GM23248 (cell line): Measurements from ENCODE around the gene TENM3. TPM values are rescaled to one million over a fixed set of nuclear protein-coding genes. Genes with fewer than 3 reads are reported as not detected.

Experiments used
- DNase-seq: peaks from one replicate; pipeline ENCODE4 v3.0.0-alpha.2; 2015
- H2AFZ ChIP-seq: fragments of 200-600 bp; sonication (generic); 2 replicates; pipeline ENCODE4 v1.6.1; 2016; ENCODE audit warnings: antibody characterized with exemption
- H3F3A ChIP-seq: fragments of 200-600 bp; sonication (generic); 2 replicates; pipeline ENCODE4 v1.6.1; 2016; ENCODE audit warnings: mild to moderate bottlenecking, antibody characterized with exemption, mixed run types; ENCODE audit not compliant: insufficient read depth
- H3K27ac ChIP-seq: fragments of 200-600 bp; sonication (generic); 2 replicates; pipeline ENCODE4 v1.5.1; 2016; ENCODE audit warnings: mild to moderate bottlenecking
- H3K27me3 ChIP-seq: fragments of 200-600 bp; sonication (generic); replicated peaks from 2 replicates; pipeline ENCODE4 v1.6.1; 2016; ENCODE audit warnings: mild to moderate bottlenecking; ENCODE audit not compliant: insufficient read depth
- H3K36me3 ChIP-seq: fragments of 200-600 bp; sonication (generic); 2 replicates; pipeline ENCODE4 v1.6.1; 2016; ENCODE audit warnings: low read depth, mild to moderate bottlenecking
- H3K4me1 ChIP-seq: fragments of 200-600 bp; sonication (generic); 2 replicates; pipeline ENCODE4 v1.6.1; 2016; ENCODE audit warnings: mild to moderate bottlenecking; ENCODE audit not compliant: insufficient read depth
- H3K4me2 ChIP-seq: fragments of 200-600 bp; sonication (generic); one replicate; pipeline ENCODE4 v1.6.1; 2016; ENCODE audit warnings: mild to moderate bottlenecking; ENCODE audit not compliant: unreplicated experiment
- H3K4me3 ChIP-seq: fragments of 200-600 bp; sonication (generic); 2 replicates; pipeline ENCODE4 v1.5.1; 2016; ENCODE audit warnings: mild to moderate bottlenecking
- H3K79me2 ChIP-seq: fragments of 200-600 bp; sonication (generic); 2 replicates; pipeline ENCODE4 v1.6.1; 2016; ENCODE audit warnings: mild to moderate bottlenecking; ENCODE audit not compliant: insufficient read depth
- H3K9ac ChIP-seq: fragments of 200-600 bp; sonication (generic); 2 replicates; pipeline ENCODE4 v1.6.1; 2016; ENCODE audit warnings: mild to moderate bottlenecking
- H3K9me2 ChIP-seq: fragments of 200-600 bp; sonication (generic); 2 replicates; pipeline ENCODE4 v1.6.1; 2016; ENCODE audit warnings: mixed run types, mild to moderate bottlenecking, moderate library complexity; ENCODE audit not compliant: insufficient read depth
- H3K9me3 ChIP-seq: fragments of 200-600 bp; sonication (generic); one replicate; pipeline ENCODE4 v1.6.1; 2017; ENCODE audit warnings: low read depth
- H4K20me1 ChIP-seq: fragments of 200-600 bp; sonication (generic); 2 replicates; pipeline ENCODE4 v1.6.0; 2016; ENCODE audit not compliant: insufficient read depth
- EZH2 ChIP-seq: fragments of 200-600 bp; sonication (generic); IDR thresholded peaks from 2 replicates; pipeline ENCODE4 v1.6.1; 2018; ENCODE audit warnings: antibody characterized with exemption, mild to moderate bottlenecking; ENCODE audit not compliant: insufficient read depth, poor library complexity, severe bottlenecking
- EZH2phosphoT487 ChIP-seq: fragments of 200-600 bp; sonication (generic); IDR thresholded peaks from 2 replicates; pipeline ENCODE4 v1.6.1; 2018; ENCODE audit warnings: antibody characterized with exemption, moderate library complexity, mild to moderate bottlenecking, low read depth; ENCODE audit not compliant: insufficient read depth
- WGBS, 2 experiments: methylation state at CpG; one replicate each; pipeline ENCODE4 v1.1.6; 2015 to 2017; ENCODE audit warnings: low lambda C conversion rate in 2 of 2, low coverage in 1 of 2; ENCODE audit errors: missing lambda C conversion rate in 2 of 2; 5-methylcytosine and 5-hydroxymethylcytosine counted together
- in situ Hi-C: fragments of 300-500 bp; cut with MboI; formaldehyde crosslinking; loops from 2 replicates; pipeline ENCODE4 v1.15.0; 2020
- polyA plus RNA-seq: library from polyadenylated mRNA; unstranded; fragments of >200 nt; fragmentation: Nextera tagmentation; extraction: Ambion mirVana; gene quantifications from 2 replicates; pipeline ENCODE4 v1.2.1, GENCODE V29; 2016
- total RNA-seq: library from RNA; depleted of rRNA; stranded (reverse); fragments of >200 nt; shearing (Covaris generic); gene quantifications from 2 replicates; pipeline ENCODE4 v1.2.3, GENCODE V29; 2014

TENM3 gene
- total and polyA plus RNA-seq, 2 experiments from 2014 or later: 0.83 to 8.1 TPM

DNA sequence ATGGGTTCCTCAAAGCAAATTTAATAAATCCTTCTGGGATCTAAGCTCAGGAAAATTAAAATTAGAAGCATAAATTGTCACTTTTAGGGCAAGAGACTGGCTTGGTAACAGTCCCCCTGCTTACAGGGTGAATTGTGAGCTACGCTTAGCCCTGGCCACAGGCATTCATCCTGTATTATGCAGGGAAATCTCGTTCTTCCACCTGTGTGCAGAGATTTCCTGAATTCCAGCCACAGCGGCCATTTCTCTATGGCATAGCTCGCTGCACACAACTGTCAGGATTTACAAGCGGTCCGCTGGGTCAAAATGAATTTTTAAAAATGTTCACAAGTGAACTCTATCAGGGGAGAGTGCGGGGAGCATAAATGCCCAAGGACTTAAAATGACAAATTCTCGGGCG, 562.1 kb downstream of the TENM3 start:
- Histone ChIP-seq H3K36me3 (no peaks in the 10 kb centered on the region), H4K20me1 (no peaks in the 10 kb centered on the region), H3F3A (no peaks in the 10 kb centered on the region), H3K4me1 (no peaks in the 10 kb centered on the region), H3K4me2 (no peak overlapping the region), H3K9me2 (no peaks in the 10 kb centered on the region), H3K27ac (no peak overlapping the region), H3K4me3 (no peak overlapping the region), H3K27me3 (peaks cover 8% of the 10 kb centered on the region; the same call in 1 of the 2 replicates), H3K79me2 (no peaks in the 10 kb centered on the region), H3K9ac (no peak overlapping the region), H2AFZ (no peak overlapping the region), H3K9me3 (no peaks in the 10 kb centered on the region)
- 51 to 55% methylated on average over 9 of the region's 9 CpGs for WGBS, 2 experiments
- TF ChIP-seq EZH2phosphoT487: no peak
- no peak for TF ChIP-seq EZH2
- no peak for DNase-seq
- in situ Hi-C loops: loop anchor here (10.0 to 25.0 kb wide), 2 partner anchors 321 to 1643 kb away; no protein-coding TSS in a partner anchor

DNA sequence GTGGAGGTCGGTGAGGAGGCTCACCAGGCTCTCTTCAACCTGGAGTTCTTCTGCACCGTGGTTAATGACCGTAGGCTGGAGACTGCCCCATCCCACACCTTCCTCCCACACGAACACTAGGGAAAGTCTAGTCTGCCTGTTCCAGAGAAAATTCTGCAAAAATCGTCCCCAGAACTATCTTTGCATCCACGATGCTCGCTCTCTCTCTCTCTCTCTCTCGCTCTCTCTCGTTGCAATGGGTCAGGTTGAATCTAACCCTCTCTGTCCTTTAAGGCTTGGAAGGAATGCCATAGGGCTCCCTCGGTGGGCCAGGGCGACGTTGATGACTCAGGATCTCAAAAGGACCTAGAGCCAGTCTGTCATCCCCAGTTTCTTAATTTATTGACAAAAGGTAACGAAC, 562.5 kb downstream of the TENM3 start:
- 48% methylated on average over 13 of the region's 13 CpGs for WGBS, 2 experiments
- Histone ChIP-seq H3K9ac (no peak overlapping the region), H3K79me2 (no peaks in the 10 kb centered on the region), H3K9me3 (no peaks in the 10 kb centered on the region), H3K27me3 (peaks cover 8% of the 10 kb centered on the region; the same call in 1 of the 2 replicates), H3F3A (no peaks in the 10 kb centered on the region), H3K9me2 (no peaks in the 10 kb centered on the region), H4K20me1 (no peaks in the 10 kb centered on the region), H3K4me3 (no peak overlapping the region), H3K36me3 (no peaks in the 10 kb centered on the region), H3K4me2 (no peak overlapping the region), H3K27ac (no peak overlapping the region), H3K4me1 (no peaks in the 10 kb centered on the region), H2AFZ (no peak overlapping the region)
- no peak for DNase-seq
- TF ChIP-seq EZH2phosphoT487 (no peak), EZH2 (no peak)
- in situ Hi-C loops: loop anchor here (10.0 to 25.0 kb wide), 2 partner anchors 321 to 1643 kb away; no protein-coding TSS in a partner anchor

DNA sequence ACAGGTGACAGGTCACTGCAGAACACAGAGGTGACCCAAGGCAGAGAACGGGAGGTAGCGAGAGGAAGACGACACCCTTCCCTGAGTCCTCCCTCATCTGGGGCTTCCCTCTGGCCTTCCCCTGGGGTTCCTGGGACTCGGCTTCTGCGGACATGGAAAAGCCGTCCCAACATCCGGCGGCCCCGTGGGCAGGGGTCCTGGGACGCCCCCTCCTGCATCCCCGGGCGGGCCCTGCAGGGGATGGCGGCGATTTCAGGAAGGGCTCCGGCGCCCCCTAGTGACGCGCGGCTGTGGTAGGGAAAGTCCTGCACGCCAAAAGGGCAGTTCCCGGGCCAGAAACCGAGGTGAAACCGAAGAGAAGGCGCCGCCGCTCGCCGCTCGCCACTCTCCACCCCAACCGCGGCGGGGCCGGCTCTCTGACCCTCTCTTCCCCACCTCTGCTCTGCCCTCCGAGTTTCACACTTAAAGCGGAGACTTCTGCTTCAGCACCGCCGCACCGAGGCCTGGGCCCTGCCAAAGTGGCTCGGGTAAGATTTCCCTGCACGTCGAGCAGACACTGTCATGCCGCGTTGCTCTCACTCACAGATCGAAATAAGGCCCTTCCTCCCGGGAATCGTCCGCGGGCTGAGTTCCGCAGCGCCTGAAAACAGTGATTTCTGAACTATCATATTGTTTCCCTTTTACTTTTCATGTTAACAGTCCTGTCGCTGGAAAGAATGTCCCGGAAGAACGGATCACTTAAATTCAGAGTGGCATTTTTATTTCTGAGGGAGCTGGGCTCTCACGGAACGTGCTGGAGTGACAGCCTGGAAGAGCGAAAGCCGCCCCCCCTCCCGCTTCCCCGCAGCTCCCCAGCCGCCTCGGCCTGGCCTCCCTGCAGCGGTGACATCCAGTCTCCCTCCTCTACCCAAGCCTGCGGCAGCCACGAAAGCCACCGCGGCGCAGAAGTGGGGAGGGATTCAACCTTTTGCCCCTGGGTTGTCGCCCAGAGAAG, 563.4 kb downstream of the TENM3 start:
- no peaks in the 10 kb centered on the region for H3F3A ChIP-seq
- H3K9me3 ChIP-seq: no peaks in the 10 kb centered on the region
- peak overlapping the region; percentile 59 for H3K9ac ChIP-seq
- no peak for TF ChIP-seq EZH2phosphoT487
- no peaks in the 10 kb centered on the region for H3K9me2 ChIP-seq
- in situ Hi-C loops: loop anchor here (10.0 to 25.0 kb wide), 2 partner anchors 322 to 1644 kb away; no protein-coding TSS in a partner anchor
- WGBS, 2 experiments: 4 to 7% methylated on average over 67 to 68 of the region's 68 CpGs
- no peaks in the 10 kb centered on the region for H3K36me3 ChIP-seq
- H3K27me3 ChIP-seq: peaks cover 8% of the 10 kb centered on the region; the same call in 1 of the 2 replicates
- H4K20me1 ChIP-seq: no peaks in the 10 kb centered on the region
- H2AFZ ChIP-seq: peak overlapping the region; percentile 93
- no peaks in the 10 kb centered on the region for H3K4me1 ChIP-seq
- no peak overlapping the region for H3K27ac ChIP-seq
- no peaks in the 10 kb centered on the region for H3K79me2 ChIP-seq
- H3K4me2 ChIP-seq: peak overlapping the region; percentile 49
- H3K4me3 ChIP-seq: peak overlapping the region; percentile 70
- DNase-seq: peak; percentile 85

GRCh38 chr4:182807346-182807745, 564.1 kb downstream of the TENM3 start:
- peak overlapping the region; percentile 59; the same call in 1 of the 2 replicates for H3K9ac ChIP-seq
- peak overlapping the region; percentile 93 for H2AFZ ChIP-seq
- no peaks in the 10 kb centered on the region for H3K4me1 ChIP-seq
- DNase-seq: peak; percentile 5
- TF ChIP-seq EZH2 (no peak), EZH2phosphoT487 (no peak)
- in situ Hi-C loops: loop anchor here (10.0 to 25.0 kb wide), 2 partner anchors 323 to 1645 kb away; no protein-coding TSS in a partner anchor
- no peaks in the 10 kb centered on the region for H3F3A ChIP-seq
- no peaks in the 10 kb centered on the region for H3K9me2 ChIP-seq
- H3K9me3 ChIP-seq: no peaks in the 10 kb centered on the region
- 76 to 81% methylated on average over 12 of the region's 12 CpGs for WGBS, 2 experiments
- H3K27me3 ChIP-seq: peaks cover 8% of the 10 kb centered on the region; the same call in 1 of the 2 replicates
- no peak overlapping the region; the same call in 1 of the 2 replicates for H3K4me3 ChIP-seq
- no peaks in the 10 kb centered on the region for H3K79me2 ChIP-seq
- H3K27ac ChIP-seq: no peak overlapping the region
- H4K20me1 ChIP-seq: no peaks in the 10 kb centered on the region
- peak overlapping the region; percentile 49 for H3K4me2 ChIP-seq
- no peaks in the 10 kb centered on the region for H3K36me3 ChIP-seq
